HL-60 (cell line): ENCODE results near the gene NOXA1.

Experiments used
- POLR2AphosphoS5 ChIP-seq: IDR thresholded peaks from 2 replicates; pipeline ENCODE4 v1.6.1; 2012; ENCODE audit warnings: low read depth
- TF ChIP-seq, protein P1 (sequence below): IDR thresholded peaks from one replicate; pipeline ENCODE4 v1.5.1; 2011; ENCODE audit warnings: low read length, control low read depth, inconsistent platforms; ENCODE audit not compliant: insufficient read depth

DNA sequence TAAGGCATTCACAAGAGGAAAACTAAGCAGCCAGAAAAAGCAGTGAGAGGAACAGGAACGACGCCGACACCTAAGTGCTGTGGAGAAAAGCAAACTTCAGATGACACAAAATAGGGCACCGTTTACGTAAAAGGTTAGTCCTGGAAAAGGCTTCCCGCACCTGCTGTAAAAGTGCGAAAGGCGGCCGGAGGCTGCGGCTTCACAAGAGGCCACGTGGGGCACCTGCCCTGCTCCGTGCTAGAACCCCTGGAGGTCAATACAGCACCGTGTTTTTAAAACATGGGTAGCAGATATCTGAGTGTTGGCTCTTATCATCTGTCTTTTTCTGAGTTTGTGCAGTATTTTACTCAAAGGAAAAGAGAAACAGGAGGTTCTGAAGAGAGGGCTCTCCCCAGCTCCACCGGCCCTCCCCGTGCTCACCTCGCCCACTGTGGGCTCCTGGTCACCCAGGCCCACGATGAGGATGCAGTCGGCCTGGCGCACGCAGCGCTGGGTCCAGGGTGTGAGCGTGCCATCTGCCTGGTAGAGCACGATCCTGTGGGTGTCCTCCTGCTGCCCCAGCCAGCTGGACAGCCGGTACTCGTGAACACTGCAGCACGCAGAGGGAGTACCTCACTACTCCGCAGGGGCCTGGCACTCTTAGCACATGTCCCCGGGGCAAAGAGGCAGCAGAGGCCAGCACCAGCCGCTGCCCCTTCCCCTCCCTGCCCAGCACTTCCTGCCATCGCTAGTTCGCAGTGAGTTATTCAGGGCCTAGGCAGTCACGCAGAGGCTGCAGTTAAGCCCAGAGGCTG lies 56.9 kb downstream of the NOXA1 start:
- TF ChIP-seq, protein P1, sequence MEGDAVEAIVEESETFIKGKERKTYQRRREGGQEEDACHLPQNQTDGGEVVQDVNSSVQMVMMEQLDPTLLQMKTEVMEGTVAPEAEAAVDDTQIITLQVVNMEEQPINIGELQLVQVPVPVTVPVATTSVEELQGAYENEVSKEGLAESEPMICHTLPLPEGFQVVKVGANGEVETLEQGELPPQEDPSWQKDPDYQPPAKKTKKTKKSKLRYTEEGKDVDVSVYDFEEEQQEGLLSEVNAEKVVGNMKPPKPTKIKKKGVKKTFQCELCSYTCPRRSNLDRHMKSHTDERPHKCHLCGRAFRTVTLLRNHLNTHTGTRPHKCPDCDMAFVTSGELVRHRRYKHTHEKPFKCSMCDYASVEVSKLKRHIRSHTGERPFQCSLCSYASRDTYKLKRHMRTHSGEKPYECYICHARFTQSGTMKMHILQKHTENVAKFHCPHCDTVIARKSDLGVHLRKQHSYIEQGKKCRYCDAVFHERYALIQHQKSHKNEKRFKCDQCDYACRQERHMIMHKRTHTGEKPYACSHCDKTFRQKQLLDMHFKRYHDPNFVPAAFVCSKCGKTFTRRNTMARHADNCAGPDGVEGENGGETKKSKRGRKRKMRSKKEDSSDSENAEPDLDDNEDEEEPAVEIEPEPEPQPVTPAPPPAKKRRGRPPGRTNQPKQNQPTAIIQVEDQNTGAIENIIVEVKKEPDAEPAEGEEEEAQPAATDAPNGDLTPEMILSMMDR = no peak
- no peak for TF ChIP-seq POLR2AphosphoS5
